ENCODE results near the gene CDH10. TPM values are rescaled to one million over a fixed set of nuclear protein-coding genes. Genes with fewer than 3 reads are reported as not detected.

CDH10 gene
- polyA plus RNA-seq, 3 donors = not detected

- Histone ChIP-seq H3K9me3 (replicated peaks in 1 of 2; ENCODE audit: control insufficient read depth in 1 of 2, insufficient read depth in 1 of 2, low read length in 2 of 2) (no peaks in the 10 kb centered on the region), H3K27ac (ENCODE audit: low read depth in 1 of 2, low read length in 2 of 2) (no peak overlapping the region), H3K27me3 (ENCODE audit: control insufficient read depth in 2 of 2, insufficient read depth in 2 of 2, low read length in 2 of 2) (no peaks in the 10 kb centered on the region), H3K4me2 (replicated peaks; ENCODE audit: extremely low read depth, low read length, poor library complexity, severe bottlenecking) (no peak overlapping the region), H4K20me1 (ENCODE audit: insufficient read depth, low read length) (no peaks in the 10 kb centered on the region), H3K4me3 (replicated peaks in 1 of 3; ENCODE audit: low read depth in 2 of 3, low read length in 3 of 3) (no peak overlapping the region), H3K79me2 (ENCODE audit: insufficient read depth, low read length) (no peaks in the 10 kb centered on the region), H3K9ac (ENCODE audit: insufficient read depth, low read length, poor library complexity, severe bottlenecking) (no peak overlapping the region), H2AFZ (ENCODE audit: insufficient read depth, low read depth, low read length, poor library complexity, severe bottlenecking) (no peak overlapping the region), H3K36me3 (replicated peaks in 1 of 2; ENCODE audit: control insufficient read depth in 1 of 2, insufficient read depth in 2 of 2, low read length in 2 of 2) (no peaks in the 10 kb centered on the region), H3K4me1 (ENCODE audit: control insufficient read depth in 1 of 2, insufficient read depth in 2 of 2, low read length in 2 of 2) (peaks cover 0 to 2% of the 10 kb centered on the region in 2 donors)
- Mint-ChIP-seq H3K27me3 (ENCODE audit: low read depth in 3 of 3) (no peaks in the 10 kb centered on the region), H3K27ac (no peak overlapping the region), H3K36me3 (no peaks in the 10 kb centered on the region), H3K4me1 (peaks cover 8% of the 10 kb centered on the region), H3K9me3 (peaks cover 0 to 6% (median 0%) of the 10 kb centered on the region in 7 donors), H3K4me3 (no peak overlapping the region)
- 45% methylated on average over 3 of the region's 7 CpGs for WGBS (ENCODE audit: insufficient coverage)
- no peak for DNase-seq
- intact Hi-C loops (cut with micrococcal nuclease) = no loop called here
- TF ChIP-seq, protein P1, sequence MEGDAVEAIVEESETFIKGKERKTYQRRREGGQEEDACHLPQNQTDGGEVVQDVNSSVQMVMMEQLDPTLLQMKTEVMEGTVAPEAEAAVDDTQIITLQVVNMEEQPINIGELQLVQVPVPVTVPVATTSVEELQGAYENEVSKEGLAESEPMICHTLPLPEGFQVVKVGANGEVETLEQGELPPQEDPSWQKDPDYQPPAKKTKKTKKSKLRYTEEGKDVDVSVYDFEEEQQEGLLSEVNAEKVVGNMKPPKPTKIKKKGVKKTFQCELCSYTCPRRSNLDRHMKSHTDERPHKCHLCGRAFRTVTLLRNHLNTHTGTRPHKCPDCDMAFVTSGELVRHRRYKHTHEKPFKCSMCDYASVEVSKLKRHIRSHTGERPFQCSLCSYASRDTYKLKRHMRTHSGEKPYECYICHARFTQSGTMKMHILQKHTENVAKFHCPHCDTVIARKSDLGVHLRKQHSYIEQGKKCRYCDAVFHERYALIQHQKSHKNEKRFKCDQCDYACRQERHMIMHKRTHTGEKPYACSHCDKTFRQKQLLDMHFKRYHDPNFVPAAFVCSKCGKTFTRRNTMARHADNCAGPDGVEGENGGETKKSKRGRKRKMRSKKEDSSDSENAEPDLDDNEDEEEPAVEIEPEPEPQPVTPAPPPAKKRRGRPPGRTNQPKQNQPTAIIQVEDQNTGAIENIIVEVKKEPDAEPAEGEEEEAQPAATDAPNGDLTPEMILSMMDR (IDR thresholded peaks at IDR 0.05) = no peak
These were observed 119.4 kb downstream of the CDH10 start for GRCh38 chr5:24525414-24525813.

- intact Hi-C loops (cut with micrococcal nuclease) = no loop called here
- Histone ChIP-seq H3K27ac (ENCODE audit: low read depth in 1 of 2, low read length in 2 of 2) (no peak overlapping the region), H3K4me3 (replicated peaks in 1 of 3; ENCODE audit: low read depth in 2 of 3, low read length in 3 of 3) (no peak overlapping the region), H3K36me3 (replicated peaks in 1 of 2; ENCODE audit: control insufficient read depth in 1 of 2, insufficient read depth in 2 of 2, low read length in 2 of 2) (no peaks in the 10 kb centered on the region), H3K27me3 (ENCODE audit: control insufficient read depth in 2 of 2, insufficient read depth in 2 of 2, low read length in 2 of 2) (no peaks in the 10 kb centered on the region), H2AFZ (ENCODE audit: insufficient read depth, low read depth, low read length, poor library complexity, severe bottlenecking) (no peak overlapping the region), H3K4me2 (replicated peaks; ENCODE audit: extremely low read depth, low read length, poor library complexity, severe bottlenecking) (no peak overlapping the region), H3K79me2 (ENCODE audit: insufficient read depth, low read length) (no peaks in the 10 kb centered on the region), H4K20me1 (ENCODE audit: insufficient read depth, low read length) (no peaks in the 10 kb centered on the region), H3K9me3 (replicated peaks in 1 of 2; ENCODE audit: control insufficient read depth in 1 of 2, insufficient read depth in 1 of 2, low read length in 2 of 2) (no peaks in the 10 kb centered on the region), H3K4me1 (ENCODE audit: control insufficient read depth in 1 of 2, insufficient read depth in 2 of 2, low read length in 2 of 2) (no peaks in the 10 kb centered on the region), H3K9ac (ENCODE audit: insufficient read depth, low read length, poor library complexity, severe bottlenecking) (no peak overlapping the region)
- DNase-seq = no peak
- no peak overlapping the region for H3K4me3 Mint-ChIP-seq
- H3K27me3 Mint-ChIP-seq (ENCODE audit: low read depth in 3 of 3) = peaks cover 0 to 1% (median 0%) of the 10 kb centered on the region in 3 donors
- no peaks in the 10 kb centered on the region for H3K36me3 Mint-ChIP-seq
- H3K4me1 Mint-ChIP-seq = no peaks in the 10 kb centered on the region
- no peak overlapping the region for H3K27ac Mint-ChIP-seq
- TF ChIP-seq, protein P1 (IDR thresholded peaks at IDR 0.05) = no peak
- H3K9me3 Mint-ChIP-seq = peaks cover 0 to 6% (median 1%) of the 10 kb centered on the region in 7 donors
These were observed 132.4 kb downstream of the CDH10 start for GRCh38 chr5:24512423-24512822.
